ENCODE results near the gene AMER2.

DNA sequence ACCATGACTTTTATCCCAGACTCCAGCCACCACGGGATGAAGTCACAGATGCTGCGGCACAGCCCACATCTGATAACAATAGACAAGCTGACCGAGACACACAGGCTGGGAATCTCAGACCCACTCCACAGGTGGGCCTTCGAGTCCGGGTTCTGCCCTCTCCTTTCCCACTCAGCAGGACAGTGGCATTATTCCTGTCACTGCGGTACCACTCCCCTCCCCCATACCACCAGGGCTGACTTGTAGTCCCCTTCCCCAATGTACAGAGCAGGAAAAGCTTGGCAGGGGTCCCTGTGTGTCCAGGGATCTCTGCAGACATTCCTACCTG lies 179 bp upstream of the AMER2 start:
- TF ChIP-seq, protein P1, sequence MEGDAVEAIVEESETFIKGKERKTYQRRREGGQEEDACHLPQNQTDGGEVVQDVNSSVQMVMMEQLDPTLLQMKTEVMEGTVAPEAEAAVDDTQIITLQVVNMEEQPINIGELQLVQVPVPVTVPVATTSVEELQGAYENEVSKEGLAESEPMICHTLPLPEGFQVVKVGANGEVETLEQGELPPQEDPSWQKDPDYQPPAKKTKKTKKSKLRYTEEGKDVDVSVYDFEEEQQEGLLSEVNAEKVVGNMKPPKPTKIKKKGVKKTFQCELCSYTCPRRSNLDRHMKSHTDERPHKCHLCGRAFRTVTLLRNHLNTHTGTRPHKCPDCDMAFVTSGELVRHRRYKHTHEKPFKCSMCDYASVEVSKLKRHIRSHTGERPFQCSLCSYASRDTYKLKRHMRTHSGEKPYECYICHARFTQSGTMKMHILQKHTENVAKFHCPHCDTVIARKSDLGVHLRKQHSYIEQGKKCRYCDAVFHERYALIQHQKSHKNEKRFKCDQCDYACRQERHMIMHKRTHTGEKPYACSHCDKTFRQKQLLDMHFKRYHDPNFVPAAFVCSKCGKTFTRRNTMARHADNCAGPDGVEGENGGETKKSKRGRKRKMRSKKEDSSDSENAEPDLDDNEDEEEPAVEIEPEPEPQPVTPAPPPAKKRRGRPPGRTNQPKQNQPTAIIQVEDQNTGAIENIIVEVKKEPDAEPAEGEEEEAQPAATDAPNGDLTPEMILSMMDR (conservative IDR thresholded peaks at IDR 0.05; ENCODE audit: low read depth in 2 of 2) = no peak
- TF ChIP-seq POLR2AphosphoS5 (IDR thresholded peaks at IDR 0.05; ENCODE audit: low read depth) (no peak), EZH2 (IDR thresholded peaks at IDR 0.05; ENCODE audit: low read depth, unreplicated experiment) (no peak), JUNB (IDR thresholded peaks at IDR 0.05; ENCODE audit: unreplicated experiment) (no peak), ZNF462 (CRISPR knock-in tag; IDR thresholded peaks at IDR 0.05) (no peak), STAT1 (IDR thresholded peaks at IDR 0.05; ENCODE audit: unreplicated experiment) (no peak), CREB1 (CRISPR knock-in tag; IDR thresholded peaks at IDR 0.05; ENCODE audit: low read depth) (no peak)

Data from GM23338 (cell line).